IMR-90 (cell line): ENCODE results near the gene PRKCH. TPM values are rescaled to one million over a fixed set of nuclear protein-coding genes. Genes with fewer than 3 reads are reported as not detected.

Source experiments
- ATAC-seq: fragments of 200-7000 bp; cut with Tn5 transposase; 2 replicates; pipeline ENCODE4 v1.9.1; 2020; ENCODE audit warnings: low read depth, mild to moderate bottlenecking, moderate library complexity
- BruUV-seq: library from RNA; stranded (reverse); fragments of 400-500 nt; replicated peaks from 2 replicates; lab custom pipeline; 2021; lab: Mats Ljungman, UMichigan
- CTCF ChIA-PET: fragments of 300-600 bp; formaldehyde crosslinking; extraction: SDS; loops from one replicate; lab custom pipeline; 2021; ENCODE audit warnings: antibody characterized with exemption; lab: Yijun Ruan, JAX
- POLR2A ChIA-PET: fragments of 300-600 bp; sonication (Branson Sonifier 250); formaldehyde crosslinking; loops from one replicate; lab custom pipeline; 2022; ENCODE audit warnings: antibody characterized with exemption; ENCODE audit not compliant: unreplicated experiment; lab: Charles Lee
- DNase-seq: peaks from one replicate; pipeline ENCODE4 v3.0.0; 2013
- H2AFZ ChIP-seq: replicated peaks from 2 replicates; pipeline ENCODE3; 2013; ENCODE audit warnings: low read length, mild to moderate bottlenecking; ENCODE audit not compliant: poor library complexity
- H2AK5ac ChIP-seq: 2 replicates; pipeline ENCODE4 v1.6.1; 2013; ENCODE audit warnings: low read depth, low read length, inconsistent platforms
- H2AK9ac ChIP-seq: replicated peaks from 2 replicates; pipeline ENCODE3; 2013; ENCODE audit warnings: mild to moderate bottlenecking, low read depth, low read length, moderate library complexity; ENCODE audit not compliant: poor library complexity
- H2BK120ac ChIP-seq: 2 replicates; pipeline ENCODE4 v1.6.1; 2013; ENCODE audit warnings: low read depth, low read length, inconsistent platforms
- H2BK15ac ChIP-seq: 3 replicates; pipeline ENCODE4 v1.6.1; 2013; ENCODE audit warnings: low read depth, low read length, inconsistent platforms
- H2BK20ac ChIP-seq: 2 replicates; pipeline ENCODE4 v1.6.1; 2013; ENCODE audit warnings: low read depth, mild to moderate bottlenecking, inconsistent platforms, low read length, moderate library complexity
- H2BK5ac ChIP-seq: 2 replicates; pipeline ENCODE4 v1.6.1; 2013; ENCODE audit warnings: mild to moderate bottlenecking, low read depth, low read length, inconsistent platforms; ENCODE audit not compliant: poor library complexity, severe bottlenecking
- H3K14ac ChIP-seq: replicated peaks from 2 replicates; pipeline ENCODE4 v1.6.1; 2013; ENCODE audit warnings: low read depth, low read length, inconsistent platforms
- H3K18ac ChIP-seq: 2 replicates; pipeline ENCODE4 v1.6.1; 2013; ENCODE audit warnings: low read depth, low read length, control low read depth
- H3K23ac ChIP-seq: 2 replicates; pipeline ENCODE4 v1.6.1; 2013; ENCODE audit warnings: low read depth, low read length, inconsistent platforms
- H3K27ac ChIP-seq: 2 replicates; pipeline ENCODE4 v1.5.1; 2013; ENCODE audit warnings: mild to moderate bottlenecking, control low read depth, low read length; ENCODE audit not compliant: insufficient read depth
- H3K27me3 ChIP-seq: 2 replicates; pipeline ENCODE4 v1.6.1; 2013; ENCODE audit warnings: low read length; ENCODE audit not compliant: control insufficient read depth, insufficient read depth
- H3K36me3 ChIP-seq: 2 replicates; pipeline ENCODE4 v1.6.1; 2013; ENCODE audit warnings: low read length, mixed read lengths; ENCODE audit not compliant: control insufficient read depth, insufficient read depth
- H3K4ac ChIP-seq: 2 replicates; pipeline ENCODE4 v1.6.1; 2013; ENCODE audit warnings: low read depth, low read length, inconsistent platforms
- H3K4me1 ChIP-seq: 2 replicates; pipeline ENCODE4 v1.6.1; 2013; ENCODE audit warnings: low read length, mixed read lengths; ENCODE audit not compliant: control insufficient read depth, insufficient read depth
- H3K4me2 ChIP-seq: 2 replicates; pipeline ENCODE4 v1.6.1; 2013; ENCODE audit warnings: low read depth, mild to moderate bottlenecking, control low read depth, low read length, moderate library complexity
- H3K4me3 ChIP-seq: 2 replicates; pipeline ENCODE4 v1.5.1; 2013; ENCODE audit warnings: low read depth, mild to moderate bottlenecking, control low read depth, low read length, moderate library complexity; ENCODE audit not compliant: insufficient read depth
- H3K56ac ChIP-seq: 2 replicates; pipeline ENCODE4 v1.6.1; 2013; ENCODE audit warnings: low read length, inconsistent platforms; ENCODE audit not compliant: insufficient read depth; ENCODE audit errors: extremely low read depth
- H3K79me1 ChIP-seq, 2 experiments: 2 replicates each; pipeline ENCODE4 v1.6.1; 2013; ENCODE audit warnings: low read length in 2 of 2, inconsistent platforms in 1 of 2, low read depth in 1 of 2
- H3K9ac ChIP-seq: 2 replicates; pipeline ENCODE4 v1.6.1; 2013; ENCODE audit warnings: low read depth, low read length, control low read depth
- H3K9me1 ChIP-seq: 2 replicates; pipeline ENCODE4 v1.6.1; 2013; ENCODE audit warnings: low read length, inconsistent platforms; ENCODE audit not compliant: insufficient read depth
- H3K9me3 ChIP-seq: 2 replicates; pipeline ENCODE4 v1.6.1; 2013; ENCODE audit warnings: low read length; ENCODE audit not compliant: control insufficient read depth, insufficient read depth
- H4K20me1 ChIP-seq: 2 replicates; pipeline ENCODE4 v1.6.1; 2013; ENCODE audit warnings: low read length, inconsistent platforms; ENCODE audit not compliant: insufficient read depth
- H4K5ac ChIP-seq: 2 replicates; pipeline ENCODE4 v1.6.1; 2013; ENCODE audit warnings: mild to moderate bottlenecking, low read depth, low read length, control low read depth
- H4K8ac ChIP-seq, 2 experiments: 2 replicates each; pipeline ENCODE4 v1.6.1; 2013; ENCODE audit warnings: low read depth in 2 of 2, low read length in 2 of 2, control low read depth in 1 of 2, inconsistent platforms in 1 of 2
- H4K91ac ChIP-seq: 2 replicates; pipeline ENCODE4 v1.6.1; 2013; ENCODE audit warnings: low read depth, low read length, inconsistent platforms; ENCODE audit not compliant: insufficient read depth
- CEBPB ChIP-seq: IDR thresholded peaks from 2 replicates; pipeline ENCODE4 v1.6.1; 2012; ENCODE audit warnings: low read depth, low read length, improper control_type of control experiment
- CHD1 ChIP-seq: IDR thresholded peaks from 2 replicates; pipeline ENCODE4 v1.6.1; 2012; ENCODE audit warnings: low read depth, low read length, improper control_type of control experiment
- MAFK ChIP-seq: IDR thresholded peaks from 2 replicates; pipeline ENCODE4 v1.6.1; 2012; ENCODE audit warnings: low read depth, low read length, improper control_type of control experiment
- MAZ ChIP-seq: IDR thresholded peaks from 2 replicates; pipeline ENCODE4 v1.6.1; 2012; ENCODE audit warnings: low read depth, mild to moderate bottlenecking, low read length, improper control_type of control experiment, moderate library complexity, borderline replicate concordance
- MXI1 ChIP-seq: IDR thresholded peaks from 2 replicates; pipeline ENCODE4 v1.6.1; 2012; ENCODE audit warnings: low read depth, mild to moderate bottlenecking, low read length, moderate library complexity, borderline replicate concordance
- RAD21 ChIP-seq: IDR thresholded peaks from 2 replicates; pipeline ENCODE4 v1.6.1; 2012; ENCODE audit warnings: low read length, improper control_type of control experiment
- WGBS, 2 experiments: methylation state at CpG; one replicate each; pipeline versions ENCODE4 v1.1.5 to v1.1.7; 2013; ENCODE audit warnings: missing lambda C conversion rate in 2 of 2; ENCODE audit not compliant: insufficient read length in 1 of 2; ENCODE audit errors: extremely low coverage in 2 of 2; 5-methylcytosine and 5-hydroxymethylcytosine counted together
- dilution Hi-C: fragments of 300-500 bp; cut with HindIII; formaldehyde crosslinking; loops from one replicate; pipeline ENCODE4 v1.14.3; 2018; ENCODE audit warnings: low sequenced_read_pairs; ENCODE audit not compliant: unreplicated experiment
- in situ Hi-C: fragments of 300-500 bp; cut with MboI; formaldehyde crosslinking; loops from 3 replicates; pipeline ENCODE4 v1.14.3; 2019; ENCODE audit warnings: low sequenced_read_pairs, inconsistent platforms, mixed read lengths
- intact Hi-C: fragments of 100-400 bp; cut with micrococcal nuclease; formaldehyde crosslinking; loops from 2 replicates; pipeline ENCODE4 v1.10.0; 2022
- polyA plus RNA-seq, 3 experiments: library from polyadenylated mRNA; depleted of rRNA; stranded (reverse); fragments of >200 nt; gene quantifications; 2 replicates each; pipeline ENCODE4 v1.2.3, GENCODE V29; 2012; ENCODE audit warnings: low replicate concordance in 1 of 3
- total RNA-seq: library from RNA; depleted of rRNA; stranded (reverse); fragments of >200 nt; gene quantifications from 2 replicates; pipeline ENCODE4 v1.2.3, GENCODE V29; 2012

Gene PRKCH
- total and polyA plus RNA-seq, 2 of the 4 experiments (the other 2 are of a cell fraction): 1.6 to 2.3 TPM

GRCh38 chr14:61388976-61389576 is 67.7 kb downstream of the PRKCH start:
- in situ Hi-C loops: no loop called here
- no peak overlapping the region for H3K18ac ChIP-seq

More at GRCh38 chr14:61388976-61389576, 67.7 kb downstream of the PRKCH start:
- Histone ChIP-seq H3K9me3 (no peaks in the 10 kb centered on the region), H3K27ac (no peak overlapping the region), H3K4me1 (no peaks in the 10 kb centered on the region), H4K5ac (no peak overlapping the region), H3K79me1 (no peaks in the 10 kb centered on the region), H3K4ac (no peak overlapping the region), H3K27me3 (peaks cover 25% of the 10 kb centered on the region), H3K4me3 (no peak overlapping the region), H2AFZ (no peak overlapping the region), H3K23ac (no peak overlapping the region), H2BK5ac (no peak overlapping the region), H4K91ac (no peak overlapping the region), H3K14ac (no peak overlapping the region), H2BK120ac (no peak overlapping the region), H2BK15ac (no peak overlapping the region), H2AK9ac (no peak overlapping the region), H4K20me1 (no peaks in the 10 kb centered on the region), H2BK20ac (no peak overlapping the region), H3K4me2 (no peak overlapping the region), H2AK5ac (no peak overlapping the region), H3K9ac (no peak overlapping the region), H3K9me1 (no peaks in the 10 kb centered on the region), H3K36me3 (no peaks in the 10 kb centered on the region), H3K56ac (no peak overlapping the region), H4K8ac (no peak overlapping the region)
- ChIA-PET CTCF (no interaction called here), POLR2A (no interaction called here)
- WGBS, 2 experiments: 94% methylated on average over 3 of the region's 5 CpGs; no CpG with 5 or more reads in 1 of the 2 experiments
- no peak for TF ChIP-seq RAD21
- TF ChIP-seq MAZ: no peak
- TF ChIP-seq CEBPB: no peak
- TF ChIP-seq MAFK: no peak
- no peak for TF ChIP-seq CHD1
- TF ChIP-seq MXI1: no peak
- dilution Hi-C loops: no loop called here
- intact Hi-C loops: no loop called here
- no TSS peak for BruUV-seq
- ATAC-seq (no peak), DNase-seq (no peak)
